GM19240 (cell line): Measurements from ENCODE around the gene RASSF10.

ENCODE experiments used
- DNase-seq: peaks from one replicate; pipeline ENCODE4 v3.0.0; 2011; ENCODE audit warnings: low spot score; ENCODE audit not compliant: insufficient read length

The RASSF10 gene

GRCh38 chr11:12993626-12994025 is 15.5 kb upstream of the RASSF10 start:
- DNase-seq = no peak

- DNase-seq = no peak
Measured at GRCh38 chr11:12994476-12994875, 14.6 kb upstream of the RASSF10 start.

- no peak for DNase-seq
Measured at GRCh38 chr11:12995188-12995587, 13.9 kb upstream of the RASSF10 start.

GRCh38 chr11:12995823-12996222 is 13.3 kb upstream of the RASSF10 start:
- no peak for DNase-seq

- DNase-seq = no peak
Measured at GRCh38 chr11:12997168-12997567, 11.9 kb upstream of the RASSF10 start.

GRCh38 chr11:12998336-12998735 is 10.8 kb upstream of the RASSF10 start:
- no peak for DNase-seq

GRCh38 chr11:12999597-12999996 is 9.5 kb upstream of the RASSF10 start:
- DNase-seq = no peak

- DNase-seq = no peak
Measured at GRCh38 chr11:13000116-13000515, 9.0 kb upstream of the RASSF10 start.

- no peak for DNase-seq
Measured at GRCh38 chr11:13000721-13001120, 8.4 kb upstream of the RASSF10 start.

GRCh38 chr11:13003736-13004493 is 5.2 kb upstream of the RASSF10 start:
- DNase-seq = no peak

- no peak for DNase-seq
Measured at GRCh38 chr11:13007182-13008060, 1.7 kb upstream of the RASSF10 start.

GRCh38 chr11:13008061-13008435 is 1.1 kb upstream of the RASSF10 start:
- no peak for DNase-seq

- DNase-seq = no peak
Measured at GRCh38 chr11:13009476-13009920, 382 bp downstream of the RASSF10 start.

GRCh38 chr11:13009921-13010748 is 1.0 kb downstream of the RASSF10 start:
- DNase-seq = no peak

- no peak for DNase-seq
Measured at GRCh38 chr11:13010749-13011465, 1.8 kb downstream of the RASSF10 start.

GRCh38 chr11:13011466-13012055 is 2.4 kb downstream of the RASSF10 start:
- no peak for DNase-seq

- no peak for DNase-seq
Measured at GRCh38 chr11:13012056-13012661, 3.0 kb downstream of the RASSF10 start.

GRCh38 chr11:13013054-13013488 is 4.0 kb downstream of the RASSF10 start:
- no peak for DNase-seq

GRCh38 chr11:13015753-13016152 is 6.6 kb downstream of the RASSF10 start:
- DNase-seq = no peak

- no peak for DNase-seq
Measured at GRCh38 chr11:13016415-13016814, 7.3 kb downstream of the RASSF10 start.
